ENCODE data around the gene NOTCH3. TPM values are rescaled to one million over a fixed set of nuclear protein-coding genes. Genes with fewer than 3 reads are reported as not detected.

The NOTCH3 gene
- polyA plus RNA-seq, 4 donors: 0.45 to 15.6 (median 6.6) TPM

DNA sequence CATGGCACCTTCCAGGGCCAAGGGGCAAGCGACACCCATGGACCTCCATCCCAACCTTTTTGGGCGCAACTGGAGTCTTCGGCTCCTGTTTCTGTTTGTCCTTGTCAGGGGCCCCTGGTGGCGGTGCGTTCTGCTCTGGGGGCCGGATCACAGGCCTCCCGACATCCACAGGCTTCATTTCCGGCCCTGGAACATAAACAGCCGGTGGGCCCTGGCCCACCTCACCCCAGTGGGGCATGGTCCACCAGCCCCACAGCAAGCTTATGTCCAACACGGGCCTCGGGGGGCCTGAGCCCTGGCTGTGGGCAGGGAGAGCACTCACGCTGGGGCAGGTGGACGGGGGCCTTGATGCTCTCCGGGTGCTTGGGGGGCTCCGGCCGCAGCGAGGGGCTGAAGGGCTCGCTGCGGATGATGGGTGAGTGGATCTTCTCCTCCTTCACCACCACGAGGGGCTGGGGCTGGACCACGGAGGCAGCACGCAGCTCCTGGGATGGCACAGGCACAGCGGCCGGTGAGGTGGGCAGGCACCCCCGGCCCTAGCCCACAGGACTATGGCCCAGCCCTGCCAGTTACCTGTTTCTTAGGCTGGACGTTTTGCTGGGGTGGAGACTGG lies 38.6 kb upstream of the NOTCH3 start:
- FAIRE-seq (no peak), DNase-seq (no peak)
- no peaks in the 10 kb centered on the region for H3K4me1 ChIP-seq (ENCODE audit: control insufficient read depth in 3 of 3, insufficient read depth in 2 of 3, low read depth in 1 of 3, low read length in 2 of 3)
- H3K27me3 ChIP-seq (ENCODE audit: control insufficient read depth in 3 of 3, insufficient read depth in 3 of 3, low read length in 3 of 3): no peaks in the 10 kb centered on the region
- 91 to 94% (median 92%) methylated on average over 24 to 26 of the region's 26 CpGs for WGBS, 3 donors
- H3K36me3 ChIP-seq (ENCODE audit: control insufficient read depth in 3 of 3, insufficient read depth in 2 of 3, low read depth in 1 of 3, low read length in 3 of 3): peaks cover 24 to 81% (median 36%) of the 10 kb centered on the region in 3 donors
- H3K9me3 ChIP-seq (ENCODE audit: control insufficient read depth in 2 of 2, insufficient read depth in 1 of 2, low read depth in 1 of 2, low read length in 1 of 2): no peaks in the 10 kb centered on the region
- no peak overlapping the region for H3K27ac ChIP-seq (ENCODE audit: low read depth in 1 of 3, low read length in 2 of 3)
- H3K4me3 ChIP-seq (ENCODE audit: low read depth in 1 of 3, low read length in 3 of 3): no peak overlapping the region

DNA sequence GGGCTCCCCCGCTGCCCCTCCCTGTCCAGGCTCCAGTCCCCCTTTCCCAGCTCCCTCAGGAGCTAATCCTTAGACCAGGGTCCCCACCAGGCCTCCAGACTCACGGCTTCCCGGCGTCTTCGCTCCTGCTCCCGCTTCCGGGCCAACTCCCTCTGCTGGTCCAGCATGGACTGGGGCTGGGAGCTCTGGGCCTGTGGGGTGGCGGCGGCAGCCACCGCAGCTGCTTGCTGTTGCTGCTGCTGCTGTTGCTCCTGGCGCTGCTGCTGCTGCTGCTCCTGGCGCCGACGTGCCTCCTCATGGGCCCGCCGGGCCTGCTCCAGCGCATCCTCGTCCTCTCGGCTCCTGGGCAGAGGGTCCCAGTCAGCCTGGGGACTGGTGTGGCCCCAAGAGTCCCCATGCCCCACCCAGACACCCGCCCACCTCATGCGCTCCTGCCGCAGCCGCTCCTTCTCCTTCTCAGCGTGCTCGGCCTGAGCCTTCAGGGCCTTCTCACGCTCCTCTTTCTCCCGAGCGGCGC lies 37.9 kb upstream of the NOTCH3 start:
- no peaks in the 10 kb centered on the region for H3K27me3 ChIP-seq (ENCODE audit: control insufficient read depth in 3 of 3, insufficient read depth in 3 of 3, low read length in 3 of 3)
- FAIRE-seq: no peak
- 91 to 97% (median 92%) methylated on average over 24 to 29 of the region's 29 CpGs for WGBS, 3 donors
- no peak overlapping the region for H3K4me3 ChIP-seq (ENCODE audit: low read depth in 1 of 3, low read length in 3 of 3)
- DNase-seq: no peak
- no peaks in the 10 kb centered on the region for H3K4me1 ChIP-seq (ENCODE audit: control insufficient read depth in 3 of 3, insufficient read depth in 2 of 3, low read depth in 1 of 3, low read length in 2 of 3)
- H3K9me3 ChIP-seq (ENCODE audit: control insufficient read depth in 2 of 2, insufficient read depth in 1 of 2, low read depth in 1 of 2, low read length in 1 of 2): no peaks in the 10 kb centered on the region
- peak overlapping the region in 1 of 3 donors; percentile 49 for H3K27ac ChIP-seq (ENCODE audit: low read depth in 1 of 3, low read length in 2 of 3)
- peaks cover 19 to 75% (median 34%) of the 10 kb centered on the region in 3 donors for H3K36me3 ChIP-seq (ENCODE audit: control insufficient read depth in 3 of 3, insufficient read depth in 2 of 3, low read depth in 1 of 3, low read length in 3 of 3)

DNA sequence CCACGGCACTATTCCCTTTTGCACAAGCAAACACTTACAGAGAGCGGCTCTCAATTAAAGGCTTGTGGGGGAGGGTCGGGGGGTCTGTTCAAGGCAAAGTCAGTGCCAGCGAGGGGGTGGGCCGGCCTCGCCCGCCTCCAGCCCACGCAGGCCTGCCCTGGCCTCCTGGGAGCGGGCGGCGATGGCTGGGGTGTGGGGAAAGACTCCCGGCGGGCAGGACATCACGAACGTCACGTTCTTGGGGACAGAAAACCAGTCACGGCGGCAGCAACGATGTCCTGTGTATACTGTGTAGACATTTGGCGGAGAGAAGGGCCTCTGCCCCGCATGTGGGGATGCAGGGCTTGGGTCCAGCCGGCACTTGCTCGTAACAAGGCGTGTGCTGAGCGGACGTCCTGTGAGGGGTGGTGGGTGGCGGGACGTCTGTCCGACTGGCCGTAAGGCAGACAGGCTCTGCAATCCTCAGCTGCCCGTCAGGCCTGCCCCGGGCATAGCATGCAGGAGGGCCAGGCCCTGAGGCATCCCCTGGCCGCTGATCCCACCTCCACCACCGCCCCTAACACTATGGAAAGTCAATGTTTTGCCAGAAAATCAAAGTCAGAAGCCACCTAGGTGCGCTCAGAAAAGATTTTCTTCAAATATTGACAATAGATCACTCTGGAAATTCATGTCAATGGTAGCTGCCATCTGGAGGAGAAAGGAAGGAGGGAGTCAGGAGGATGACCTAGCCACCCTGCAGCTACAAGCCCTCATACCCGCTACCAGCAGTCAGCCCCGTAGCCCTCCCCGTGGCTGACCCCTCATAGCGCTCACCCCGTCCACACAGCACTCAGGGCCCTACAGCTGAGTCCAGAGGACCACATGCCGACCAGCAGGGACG lies 37.2 kb upstream of the NOTCH3 start:
- FAIRE-seq (no peak), DNase-seq (no peak)
- WGBS, 3 donors: 92% methylated on average over 39 to 42 of the region's 42 CpGs
- Histone ChIP-seq H3K36me3 (ENCODE audit: control insufficient read depth in 3 of 3, insufficient read depth in 2 of 3, low read depth in 1 of 3, low read length in 3 of 3) (peaks cover 16 to 68% (median 31%) of the 10 kb centered on the region in 3 donors), H3K9me3 (ENCODE audit: control insufficient read depth in 2 of 2, insufficient read depth in 1 of 2, low read depth in 1 of 2, low read length in 1 of 2) (no peaks in the 10 kb centered on the region), H3K27ac (ENCODE audit: low read depth in 1 of 3, low read length in 2 of 3) (peak overlapping the region in 1 of 3 donors; percentile 49), H3K27me3 (ENCODE audit: control insufficient read depth in 3 of 3, insufficient read depth in 3 of 3, low read length in 3 of 3) (peaks cover 0 to 5% (median 3%) of the 10 kb centered on the region in 3 donors), H3K4me1 (ENCODE audit: control insufficient read depth in 3 of 3, insufficient read depth in 2 of 3, low read depth in 1 of 3, low read length in 2 of 3) (no peaks in the 10 kb centered on the region), H3K4me3 (ENCODE audit: low read depth in 1 of 3, low read length in 3 of 3) (no peak overlapping the region)

DNA sequence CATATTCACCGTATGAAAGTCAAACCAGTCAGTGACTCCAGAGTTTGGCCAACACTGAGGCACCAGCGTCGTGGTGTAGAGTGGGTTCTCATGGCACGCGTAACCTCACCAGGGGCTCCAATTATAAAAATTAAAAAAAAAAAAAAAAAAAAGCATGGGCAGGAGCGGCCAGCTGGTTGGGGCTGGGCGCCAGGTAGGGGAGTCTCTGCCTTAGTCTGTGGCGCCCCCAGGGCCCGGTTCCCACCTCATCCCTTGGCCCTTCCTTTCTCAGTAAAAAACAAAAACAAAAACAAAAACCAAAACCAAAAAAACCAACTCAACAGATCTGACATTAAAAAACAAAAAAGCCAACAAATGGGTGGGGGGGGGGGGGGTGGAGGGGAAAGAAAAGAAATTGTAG lies 36.1 kb upstream of the NOTCH3 start:
- Histone ChIP-seq H3K4me3 (ENCODE audit: low read depth in 1 of 3, low read length in 3 of 3) (no peak overlapping the region), H3K27ac (ENCODE audit: low read depth in 1 of 3, low read length in 2 of 3) (no peak overlapping the region), H3K9me3 (ENCODE audit: control insufficient read depth in 2 of 2, insufficient read depth in 1 of 2, low read depth in 1 of 2, low read length in 1 of 2) (no peaks in the 10 kb centered on the region), H3K36me3 (ENCODE audit: control insufficient read depth in 3 of 3, insufficient read depth in 2 of 3, low read depth in 1 of 3, low read length in 3 of 3) (peaks cover 16 to 60% (median 31%) of the 10 kb centered on the region in 3 donors), H3K27me3 (ENCODE audit: control insufficient read depth in 3 of 3, insufficient read depth in 3 of 3, low read length in 3 of 3) (peaks cover 0 to 10% (median 4%) of the 10 kb centered on the region in 3 donors), H3K4me1 (ENCODE audit: control insufficient read depth in 3 of 3, insufficient read depth in 2 of 3, low read depth in 1 of 3, low read length in 2 of 3) (no peaks in the 10 kb centered on the region)
- no peak for DNase-seq
- 92 to 98% (median 93%) methylated on average over 9 of the region's 9 CpGs for WGBS, 3 donors
- no peak for FAIRE-seq

DNA sequence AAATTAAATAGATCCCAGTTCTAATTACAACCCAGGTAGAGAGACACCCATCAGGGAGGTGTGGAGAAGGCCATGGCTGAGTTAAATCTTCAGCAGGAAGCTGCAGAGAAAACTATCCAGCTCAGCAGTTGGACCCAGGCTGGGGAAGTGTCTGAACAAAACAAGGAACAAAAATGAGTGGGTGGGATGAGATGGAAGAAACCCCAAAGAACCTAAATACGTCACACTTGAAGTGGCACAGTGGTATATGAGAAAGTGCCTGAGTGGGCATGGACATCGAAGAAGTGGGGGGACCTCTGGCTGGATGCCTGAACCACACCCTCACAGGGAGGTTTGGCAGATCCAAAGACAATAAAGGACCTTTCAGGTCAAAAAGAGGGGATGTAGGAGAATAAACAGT lies 35.0 kb upstream of the NOTCH3 start:
- H3K4me1 ChIP-seq (ENCODE audit: control insufficient read depth in 3 of 3, insufficient read depth in 2 of 3, low read depth in 1 of 3, low read length in 2 of 3): no peaks in the 10 kb centered on the region
- FAIRE-seq (no peak), DNase-seq (no peak)
- H3K4me3 ChIP-seq (ENCODE audit: low read depth in 1 of 3, low read length in 3 of 3): no peak overlapping the region
- H3K36me3 ChIP-seq (ENCODE audit: control insufficient read depth in 3 of 3, insufficient read depth in 2 of 3, low read depth in 1 of 3, low read length in 3 of 3): peaks cover 16 to 50% (median 29%) of the 10 kb centered on the region in 3 donors
- 83 to 87% (median 86%) methylated on average over 2 of the region's 2 CpGs for WGBS, 3 donors
- H3K27ac ChIP-seq (ENCODE audit: low read depth in 1 of 3, low read length in 2 of 3): no peak overlapping the region
- peaks cover 0 to 14% (median 7%) of the 10 kb centered on the region in 3 donors for H3K27me3 ChIP-seq (ENCODE audit: control insufficient read depth in 3 of 3, insufficient read depth in 3 of 3, low read length in 3 of 3)
- no peaks in the 10 kb centered on the region for H3K9me3 ChIP-seq (ENCODE audit: control insufficient read depth in 2 of 2, insufficient read depth in 1 of 2, low read depth in 1 of 2, low read length in 1 of 2)

DNA sequence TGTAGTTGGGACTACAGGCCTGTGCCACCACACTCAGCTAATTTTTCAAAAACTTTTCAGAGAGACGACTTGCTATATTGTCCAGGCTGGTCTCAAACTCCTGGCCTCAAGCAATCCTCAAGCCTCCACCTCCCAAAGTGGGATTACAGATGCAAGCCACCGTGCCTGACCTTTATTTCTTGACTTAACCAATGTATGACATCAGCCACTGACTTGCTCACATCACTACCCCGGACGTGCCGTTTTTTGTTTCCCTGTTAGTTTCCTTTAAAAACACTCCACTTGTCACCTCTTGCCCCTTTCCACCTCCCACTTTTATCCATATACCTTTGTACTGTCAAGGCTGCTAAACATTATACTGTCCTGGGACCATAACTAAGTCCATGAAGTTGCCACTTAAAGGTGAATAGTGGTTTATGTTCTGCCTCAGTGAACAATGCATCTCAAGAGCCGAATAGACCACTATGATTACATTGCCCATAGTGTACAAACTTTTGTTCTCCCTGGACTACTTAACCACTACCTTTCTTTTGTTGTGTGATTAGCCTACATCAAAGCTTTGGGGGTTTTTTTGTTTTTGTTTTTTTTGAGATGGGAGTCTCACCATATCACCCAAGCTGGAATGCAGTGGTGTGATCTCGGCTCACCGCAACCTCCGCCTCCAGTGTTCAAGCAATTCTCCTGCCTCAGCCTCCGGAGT lies 33.8 kb upstream of the NOTCH3 start:
- H3K27me3 ChIP-seq (ENCODE audit: control insufficient read depth in 3 of 3, insufficient read depth in 3 of 3, low read length in 3 of 3): peaks cover 0 to 14% (median 7%) of the 10 kb centered on the region in 3 donors
- 69 to 75% (median 74%) methylated on average over 10 of the region's 10 CpGs for WGBS, 3 donors
- DNase-seq: no peak
- H3K36me3 ChIP-seq (ENCODE audit: control insufficient read depth in 3 of 3, insufficient read depth in 2 of 3, low read depth in 1 of 3, low read length in 3 of 3): peaks cover 13 to 38% (median 21%) of the 10 kb centered on the region in 3 donors
- H3K9me3 ChIP-seq (ENCODE audit: control insufficient read depth in 2 of 2, insufficient read depth in 1 of 2, low read depth in 1 of 2, low read length in 1 of 2): no peaks in the 10 kb centered on the region
- H3K4me3 ChIP-seq (ENCODE audit: low read depth in 1 of 3, low read length in 3 of 3): no peak overlapping the region
- no peak for FAIRE-seq
- H3K27ac ChIP-seq (ENCODE audit: low read depth in 1 of 3, low read length in 2 of 3): no peak overlapping the region
- no peaks in the 10 kb centered on the region for H3K4me1 ChIP-seq (ENCODE audit: control insufficient read depth in 3 of 3, insufficient read depth in 2 of 3, low read depth in 1 of 3, low read length in 2 of 3)

DNA sequence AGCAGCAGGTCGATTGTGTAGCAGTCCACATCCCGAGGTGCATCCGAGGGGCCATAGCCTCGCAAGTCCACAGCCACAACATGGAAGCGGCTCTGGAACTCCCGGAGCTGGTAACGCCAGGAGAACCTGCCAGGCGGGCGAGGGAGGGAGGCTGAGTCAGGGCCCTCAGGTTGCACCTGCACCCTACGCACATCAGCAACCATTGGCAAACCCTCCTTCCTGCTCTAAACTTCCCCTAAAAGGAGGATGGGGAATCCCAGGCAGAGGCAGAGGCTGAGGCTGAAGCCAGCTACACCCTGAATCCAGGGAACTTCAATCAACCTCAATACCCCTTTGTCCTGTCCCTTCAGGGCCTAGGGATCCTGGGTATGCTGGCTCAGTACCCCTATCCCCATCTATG lies 30.5 kb upstream of the NOTCH3 start:
- H3K9me3 ChIP-seq (ENCODE audit: control insufficient read depth in 2 of 2, insufficient read depth in 1 of 2, low read depth in 1 of 2, low read length in 1 of 2): no peaks in the 10 kb centered on the region
- peaks cover 0 to 7% (median 2%) of the 10 kb centered on the region in 3 donors for H3K36me3 ChIP-seq (ENCODE audit: control insufficient read depth in 3 of 3, insufficient read depth in 2 of 3, low read depth in 1 of 3, low read length in 3 of 3)
- H3K27me3 ChIP-seq (ENCODE audit: control insufficient read depth in 3 of 3, insufficient read depth in 3 of 3, low read length in 3 of 3): peaks cover 0 to 14% (median 7%) of the 10 kb centered on the region in 3 donors
- no peak overlapping the region for H3K27ac ChIP-seq (ENCODE audit: low read depth in 1 of 3, low read length in 2 of 3)
- no peaks in the 10 kb centered on the region for H3K4me1 ChIP-seq (ENCODE audit: control insufficient read depth in 3 of 3, insufficient read depth in 2 of 3, low read depth in 1 of 3, low read length in 2 of 3)
- DNase-seq: no peak
- no peak overlapping the region for H3K4me3 ChIP-seq (ENCODE audit: low read depth in 1 of 3, low read length in 3 of 3)
- 75 to 89% (median 88%) methylated on average over 10 of the region's 10 CpGs for WGBS, 3 donors
- FAIRE-seq: no peak

DNA sequence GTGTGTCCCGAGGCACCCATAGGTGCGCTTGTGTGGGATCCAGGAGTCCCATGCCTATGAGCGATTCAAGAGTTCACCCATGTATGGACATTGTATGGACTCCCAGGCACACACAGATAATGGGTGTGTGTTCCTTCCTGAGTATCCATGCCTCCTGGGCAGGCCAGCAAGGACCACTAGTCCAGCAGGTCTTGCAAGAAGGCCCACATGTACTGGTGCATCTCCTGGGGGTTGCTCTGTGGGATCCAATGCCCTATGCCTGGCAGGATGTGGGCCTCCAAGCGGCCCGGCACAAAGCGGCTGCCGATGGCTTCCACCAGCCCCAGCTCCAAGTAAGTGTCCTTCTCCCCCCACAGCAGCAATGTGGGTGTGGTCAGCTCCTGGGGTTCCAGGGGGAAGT lies 26.5 kb upstream of the NOTCH3 start:
- Histone ChIP-seq H3K4me3 (ENCODE audit: low read depth in 1 of 3, low read length in 3 of 3) (no peak overlapping the region), H3K27me3 (ENCODE audit: control insufficient read depth in 3 of 3, insufficient read depth in 3 of 3, low read length in 3 of 3) (peaks cover 3 to 25% (median 3%) of the 10 kb centered on the region in 3 donors), H3K36me3 (ENCODE audit: control insufficient read depth in 3 of 3, insufficient read depth in 2 of 3, low read depth in 1 of 3, low read length in 3 of 3) (no peaks in the 10 kb centered on the region), H3K4me1 (ENCODE audit: control insufficient read depth in 3 of 3, insufficient read depth in 2 of 3, low read depth in 1 of 3, low read length in 2 of 3) (peaks cover 0 to 5% (median 0%) of the 10 kb centered on the region in 3 donors), H3K9me3 (ENCODE audit: control insufficient read depth in 2 of 2, insufficient read depth in 1 of 2, low read depth in 1 of 2, low read length in 1 of 2) (no peaks in the 10 kb centered on the region), H3K27ac (ENCODE audit: low read depth in 1 of 3, low read length in 2 of 3) (no peak overlapping the region)
- 94 to 96% (median 95%) methylated on average over 7 of the region's 7 CpGs for whole genome bisulfite sequencing, 3 donors
- DNase-seq (no peak), FAIRE-seq (no peak)

All from small intestine (tissue), 7 donors.